Upper lobe of left lung (tissue), 6 donors: Measurements from ENCODE around the gene PLEKHH2. TPM values are rescaled to one million over a fixed set of nuclear protein-coding genes. Genes with fewer than 3 reads are reported as not detected.

Source experiments
- ATAC-seq, 2 donors: fragments of 200-7000 bp; cut with Tn5 transposase; one replicate each; pipeline ENCODE4 v1.9.1; 2022; ENCODE audit warnings: mild to moderate bottlenecking in 2 of 2, moderate library complexity in 2 of 2; ENCODE audit not compliant: low FRiP score in 2 of 2
- DNase-seq, 2 donors: peaks; one replicate each; pipeline ENCODE4 v3.0.0-alpha.2; 2019 to 2020
- H3K27ac ChIP-seq, 4 donors: fragments of 200-600 bp; sonication (generic); one replicate each; pipeline ENCODE4 v1.5.1; 2016 to 2019
- H3K27me3 ChIP-seq, 4 donors: fragments of 200-600 bp; sonication (generic); one replicate each; pipeline ENCODE4 v1.5.1; 2017 to 2019
- H3K36me3 ChIP-seq, 4 donors: fragments of 200-600 bp; sonication (generic); one replicate each; pipeline ENCODE4 v1.5.1; 2016 to 2019
- H3K4me1 ChIP-seq, 4 donors: fragments of 200-600 bp; sonication (generic); one replicate each; pipeline ENCODE4 v1.5.1; 2018 to 2019
- H3K4me3 ChIP-seq, 4 donors: fragments of 200-600 bp; sonication (generic); one replicate each; pipeline ENCODE4 v1.5.1; 2017 to 2019; ENCODE audit warnings: mild to moderate bottlenecking in 2 of 4, moderate library complexity in 1 of 4
- H3K9me3 ChIP-seq, 4 donors: fragments of 200-600 bp; sonication (generic); one replicate each; pipeline ENCODE4 v1.5.1; 2018 to 2019
- CTCF ChIP-seq, 6 experiments: fragments of 450-650 bp in 4 of 6; fragments of 200-600 bp in 2 of 6; sonication (generic) in 2 of 6; IDR thresholded peaks; one replicate each; pipeline ENCODE4 v1.5.1; 2016 to 2019; ENCODE audit warnings: antibody characterized with exemption in 6 of 6
- EP300 ChIP-seq, 4 donors: sonication (generic); formaldehyde crosslinking; IDR thresholded peaks; one replicate each; pipeline ENCODE4 v1.5.1; 2017; ENCODE audit warnings: antibody characterized with exemption in 4 of 4, control low read depth in 2 of 4
- POLR2A ChIP-seq, 4 donors: fragments of 450-650 bp; IDR thresholded peaks; one replicate each; pipeline ENCODE4 v1.5.1; 2016 to 2017; ENCODE audit warnings: antibody characterized with exemption in 4 of 4, mild to moderate bottlenecking in 2 of 4
- POLR2AphosphoS5 ChIP-seq, 2 donors: sonication (generic); formaldehyde crosslinking; IDR thresholded peaks; one replicate each; pipeline ENCODE4 v1.5.1; 2017; ENCODE audit warnings: antibody characterized with exemption in 2 of 2
- WGBS, 2 donors: methylation state at CpG; one replicate each; pipeline ENCODE4 v1.1.5; 2017 to 2018; 5-methylcytosine and 5-hydroxymethylcytosine counted together
- total RNA-seq, 6 donors: library from RNA; depleted of rRNA in 4 of 6; stranded (reverse); fragments of >200 nt in 4 of 6; gene quantifications; one replicate each; pipeline versions ENCODE4 v1.1.0 to v1.2.1, GENCODE V29; 2016 to 2021
- donor health status: DM: no; HTN: no; CAD: no; lungs with moderate emphysema.
- donor health status: DM: no; HTN: yes; CAD: no; lungs with severe emphysema.

Gene PLEKHH2
- total RNA-seq, 6 donors from 2014 or later = 32.2 to 273 (median 39.2) TPM

- no peak for TF ChIP-seq CTCF (IDR thresholded peaks at IDR 0.05)
- H3K27ac ChIP-seq = no peak overlapping the region
- WGBS, 2 donors = 70 to 71% methylated on average over 8 of the region's 8 CpGs
- H3K36me3 ChIP-seq = no peaks in the 10 kb centered on the region
- no peak for DNase-seq
- no peaks in the 10 kb centered on the region for H3K27me3 ChIP-seq
- H3K4me1 ChIP-seq = no peaks in the 10 kb centered on the region
- H3K4me3 ChIP-seq = no peak overlapping the region
- no peaks in the 10 kb centered on the region for H3K9me3 ChIP-seq
- peak; percentile 51 to 85 for ATAC-seq
Observed at GRCh38 chr2:43737097-43737854, 100.2 kb downstream of the PLEKHH2 start.

GRCh38 chr2:43737855-43738254 lies 100.8 kb downstream of the PLEKHH2 start:
- DNase-seq = no peak
- 57 to 81% methylated on average over 2 of the region's 2 CpGs for WGBS, 2 donors
- Histone ChIP-seq H3K27ac (no peak overlapping the region), H3K4me3 (no peak overlapping the region), H3K4me1 (no peaks in the 10 kb centered on the region), H3K9me3 (no peaks in the 10 kb centered on the region), H3K27me3 (no peaks in the 10 kb centered on the region), H3K36me3 (peaks cover 0 to 5% (median 0%) of the 10 kb centered on the region in 4 donors)
- no peak for ATAC-seq
- TF ChIP-seq POLR2AphosphoS5 (IDR thresholded peaks at IDR 0.05) (no peak), EP300 (IDR thresholded peaks at IDR 0.05) (no peak), POLR2A (IDR thresholded peaks at IDR 0.05) (no peak), CTCF (IDR thresholded peaks at IDR 0.05) (no peak)

DNA sequence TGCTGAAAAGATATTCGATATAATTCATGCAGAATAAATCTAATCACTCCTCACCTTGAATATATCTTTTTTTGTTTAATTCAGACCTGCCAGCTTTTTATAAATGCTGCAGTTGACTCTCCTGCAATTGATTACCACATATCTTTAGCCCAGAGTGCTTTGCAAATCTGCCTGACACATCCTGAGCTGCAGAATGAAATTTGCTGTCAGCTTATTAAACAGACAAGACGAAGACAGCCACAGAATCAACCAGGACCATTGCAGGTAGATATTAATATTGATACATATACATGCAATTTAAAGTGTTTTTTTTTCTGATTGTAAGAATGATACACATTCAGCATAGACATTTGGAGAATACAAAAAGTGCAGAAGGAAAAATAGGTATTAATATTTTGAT lies 101.2 kb downstream of the PLEKHH2 start:
- TF ChIP-seq EP300 (IDR thresholded peaks at IDR 0.05) = no peak
- TF ChIP-seq POLR2AphosphoS5 (IDR thresholded peaks at IDR 0.05) = no peak
- TF ChIP-seq CTCF (IDR thresholded peaks at IDR 0.05) = no peak
- TF ChIP-seq POLR2A (IDR thresholded peaks at IDR 0.05) = no peak
- no peak for ATAC-seq
- no peaks in the 10 kb centered on the region for H3K9me3 ChIP-seq

GRCh38 chr2:43743706-43744105 lies 106.6 kb downstream of the PLEKHH2 start:
- TF ChIP-seq EP300 (IDR thresholded peaks at IDR 0.05) (no peak), POLR2AphosphoS5 (IDR thresholded peaks at IDR 0.05) (no peak), POLR2A (IDR thresholded peaks at IDR 0.05) (no peak), CTCF (IDR thresholded peaks at IDR 0.05) (no peak)
- WGBS, 2 donors = 77 to 89% methylated on average over 5 of the region's 5 CpGs
- no peak overlapping the region for H3K4me3 ChIP-seq
- no peaks in the 10 kb centered on the region for H3K9me3 ChIP-seq
- peaks cover 0 to 4% (median 0%) of the 10 kb centered on the region in 4 donors for H3K4me1 ChIP-seq
- no peaks in the 10 kb centered on the region for H3K27me3 ChIP-seq
- ATAC-seq (no peak), DNase-seq (no peak)
- H3K36me3 ChIP-seq = peaks cover 0 to 14% (median 3%) of the 10 kb centered on the region in 4 donors
- no peak overlapping the region for H3K27ac ChIP-seq

More for the DNA sequence above, 101.2 kb downstream of the PLEKHH2 start:
- Histone ChIP-seq H3K4me1 (no peaks in the 10 kb centered on the region), H3K4me3 (no peak overlapping the region), H3K27me3 (no peaks in the 10 kb centered on the region), H3K36me3 (peaks cover 0 to 7% (median 0%) of the 10 kb centered on the region in 4 donors), H3K27ac (no peak overlapping the region)
- 67 to 81% methylated on average over 2 of the region's 2 CpGs for WGBS, 2 donors
- DNase-seq = no peak

DNA sequence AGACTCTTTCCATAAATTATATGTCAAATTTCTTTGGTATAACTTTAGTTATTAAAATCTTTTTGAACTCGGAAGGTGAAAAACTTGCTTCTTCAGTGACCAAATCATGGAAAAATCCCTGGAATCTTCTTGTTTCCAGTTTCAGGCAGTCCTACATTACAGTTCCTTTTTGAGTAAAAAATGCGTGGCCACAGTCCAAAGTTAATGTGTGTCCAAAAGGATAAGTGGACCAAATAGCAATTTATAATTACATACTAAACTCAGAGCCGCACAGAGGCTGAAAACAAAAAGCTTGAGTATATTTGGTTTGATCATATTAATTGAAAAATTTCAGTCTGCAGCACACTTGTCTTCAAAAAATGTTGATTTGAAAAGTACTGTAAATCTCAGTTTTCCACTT lies 108.4 kb downstream of the PLEKHH2 start:
- DNase-seq (no peak), ATAC-seq (no peak)
- Histone ChIP-seq H3K4me3 (no peak overlapping the region), H3K9me3 (no peaks in the 10 kb centered on the region), H3K27ac (peak overlapping the region in 1 of 4 donors; percentile 43), H3K27me3 (no peaks in the 10 kb centered on the region), H3K4me1 (peaks cover 0 to 4% (median 0%) of the 10 kb centered on the region in 4 donors), H3K36me3 (peaks cover 0 to 14% (median 3%) of the 10 kb centered on the region in 4 donors)
- 42 to 54% methylated on average over 3 of the region's 3 CpGs for WGBS, 2 donors
- no peak for TF ChIP-seq CTCF (IDR thresholded peaks at IDR 0.05)
